ENCODE data around the gene TP53I11. TPM values are rescaled to one million over a fixed set of nuclear protein-coding genes. Genes with fewer than 3 reads are reported as not detected.

TP53I11 gene
- total and polyA plus RNA-seq, 2 of the 13 experiments (the other 11 are each of a cell fraction or from before 2014, with no cell fraction given): not detected

GRCh38 chr11:44927174-44927661, 23.5 kb downstream of the TP53I11 start (continued):
- TF ChIP-seq ZNF512B (CRISPR knock-in tag; IDR thresholded peaks at IDR 0.05; ENCODE audit: borderline replicate concordance): no peak
- no peak for TF ChIP-seq ZBTB7A (CRISPR knock-in tag; IDR thresholded peaks at IDR 0.05)
- peak; percentile 82 for TF ChIP-seq CTCF (CRISPR knock-in tag; IDR thresholded peaks at IDR 0.05)
- peak; percentile 81 for TF ChIP-seq XRCC5 (optimal IDR thresholded peaks at IDR 0.05; ENCODE audit: low read length)
- TF ChIP-seq ZNF335 (CRISPR knock-in tag; IDR thresholded peaks at IDR 0.05): no peak
- TF ChIP-seq ZNF567 (CRISPR knock-in tag; IDR thresholded peaks at IDR 0.05; ENCODE audit: borderline replicate concordance): no peak
- TF ChIP-seq, protein P1, sequence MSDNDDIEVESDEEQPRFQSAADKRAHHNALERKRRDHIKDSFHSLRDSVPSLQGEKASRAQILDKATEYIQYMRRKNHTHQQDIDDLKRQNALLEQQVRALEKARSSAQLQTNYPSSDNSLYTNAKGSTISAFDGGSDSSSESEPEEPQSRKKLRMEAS (IDR thresholded peaks at IDR 0.05): no peak
- peak; percentile 41; the same call in 1 of the 2 replicates for TF ChIP-seq RAD21 (CRISPR knock-in tag; IDR thresholded peaks at IDR 0.05)
- TF ChIP-seq ZNF282 (IDR thresholded peaks at IDR 0.05; ENCODE audit: partially characterized antibody): no peak

Data from HepG2 (cell line).